SK-N-MC (cell line): ENCODE data around the gene SYS1.

Experiments
- EZH2 ChIP-seq: fragments of 200-600 bp; sonication (generic); IDR thresholded peaks from one replicate; pipeline ENCODE4 v1.6.1; 2017; ENCODE audit warnings: antibody characterized with exemption
- POLR2AphosphoS5 ChIP-seq: IDR thresholded peaks from 2 replicates; pipeline ENCODE4 v1.6.1; 2012; ENCODE audit warnings: mild to moderate bottlenecking, low read depth, low read length, borderline replicate concordance

GRCh38 chr20:45353746-45354145 is 9.2 kb upstream of the SYS1 start:
- TF ChIP-seq EZH2 (no peak), POLR2AphosphoS5 (no peak)
